ENCODE measurements around the gene MAP3K7.

- TF ChIP-seq EZH2 (IDR thresholded peaks at IDR 0.05; ENCODE audit: low read depth, unreplicated experiment) (no peak), CTCF (conservative IDR thresholded peaks at IDR 0.05; ENCODE audit: low read depth in 2 of 2) (no peak), CREB1 (CRISPR knock-in tag; IDR thresholded peaks at IDR 0.05; ENCODE audit: low read depth) (no peak), EZH2phosphoT487 (IDR thresholded peaks at IDR 0.05; ENCODE audit: unreplicated experiment) (no peak), STAT1 (IDR thresholded peaks at IDR 0.05; ENCODE audit: unreplicated experiment) (no peak), POLR2AphosphoS5 (IDR thresholded peaks at IDR 0.05; ENCODE audit: low read depth) (no peak), REST (IDR thresholded peaks at IDR 0.05; ENCODE audit: unreplicated experiment) (no peak), JUNB (IDR thresholded peaks at IDR 0.05; ENCODE audit: unreplicated experiment) (no peak), ZNF331 (CRISPR knock-in tag; IDR thresholded peaks at IDR 0.05; ENCODE audit: low read depth) (no peak), ZNF114 (CRISPR knock-in tag; IDR thresholded peaks at IDR 0.05) (no peak)
Observed at GRCh38 chr6:90468080-90468479, 118.8 kb downstream of the MAP3K7 start.

Measured in GM23338 (cell line).